ENCODE measurements around the gene SH3RF1.

DNA sequence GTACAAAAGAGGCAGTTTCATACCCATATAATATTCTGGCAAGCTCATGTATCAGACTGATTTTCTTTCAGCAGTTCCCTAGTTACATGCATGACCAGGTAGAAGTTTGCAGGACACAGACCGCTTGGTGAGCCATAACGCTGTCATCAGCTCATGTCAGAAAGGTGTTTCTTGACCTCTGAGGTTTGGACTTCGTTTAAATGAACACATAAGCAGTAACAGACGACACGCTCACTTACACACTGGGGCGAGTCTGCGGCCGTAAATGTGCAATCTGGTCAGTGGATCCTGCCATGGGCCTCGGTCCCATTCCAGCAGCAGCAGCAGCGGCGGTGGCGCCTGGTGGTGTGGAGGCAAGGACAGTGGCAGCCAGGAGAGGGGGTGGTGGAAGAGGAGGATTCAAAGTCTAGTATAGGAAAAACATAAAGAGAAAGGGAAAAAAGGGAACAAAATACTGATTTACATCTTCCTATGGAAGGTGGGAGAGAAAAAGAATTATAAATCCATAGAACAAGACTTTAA, 148.8 kb downstream of the SH3RF1 start:
- TF ChIP-seq POLR2A (IDR thresholded peaks at IDR 0.05) (no peak), POLR2AphosphoS5 (IDR thresholded peaks at IDR 0.05) (no peak), EP300 (IDR thresholded peaks at IDR 0.05) (no peak)
- TF ChIP-seq, protein P1, sequence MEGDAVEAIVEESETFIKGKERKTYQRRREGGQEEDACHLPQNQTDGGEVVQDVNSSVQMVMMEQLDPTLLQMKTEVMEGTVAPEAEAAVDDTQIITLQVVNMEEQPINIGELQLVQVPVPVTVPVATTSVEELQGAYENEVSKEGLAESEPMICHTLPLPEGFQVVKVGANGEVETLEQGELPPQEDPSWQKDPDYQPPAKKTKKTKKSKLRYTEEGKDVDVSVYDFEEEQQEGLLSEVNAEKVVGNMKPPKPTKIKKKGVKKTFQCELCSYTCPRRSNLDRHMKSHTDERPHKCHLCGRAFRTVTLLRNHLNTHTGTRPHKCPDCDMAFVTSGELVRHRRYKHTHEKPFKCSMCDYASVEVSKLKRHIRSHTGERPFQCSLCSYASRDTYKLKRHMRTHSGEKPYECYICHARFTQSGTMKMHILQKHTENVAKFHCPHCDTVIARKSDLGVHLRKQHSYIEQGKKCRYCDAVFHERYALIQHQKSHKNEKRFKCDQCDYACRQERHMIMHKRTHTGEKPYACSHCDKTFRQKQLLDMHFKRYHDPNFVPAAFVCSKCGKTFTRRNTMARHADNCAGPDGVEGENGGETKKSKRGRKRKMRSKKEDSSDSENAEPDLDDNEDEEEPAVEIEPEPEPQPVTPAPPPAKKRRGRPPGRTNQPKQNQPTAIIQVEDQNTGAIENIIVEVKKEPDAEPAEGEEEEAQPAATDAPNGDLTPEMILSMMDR (IDR thresholded peaks at IDR 0.05), result no peak
